Renal cortex interstitium (tissue), 11 donors: Measurements from ENCODE around the gene NUSAP1. TPM values are rescaled to one million over a fixed set of nuclear protein-coding genes. Genes with fewer than 3 reads are reported as not detected.
"Not testable (repeated sequence)": the region's sequence is repeated elsewhere in the genome, so short reads cannot be mapped to it uniquely, and the experiment has no call there.

Source experiments
- DNase-seq, 11 donors: peaks; one replicate each; pipeline ENCODE4 v3.0.0-alpha.2; 2013; ENCODE audit warnings: low read depth in 9 of 11, low spot score in 4 of 11; ENCODE audit errors: extremely low read depth in 1 of 11
- polyA plus RNA-seq, 3 donors: library from polyadenylated mRNA; unstranded; fragments of 120-200 nt; gene quantifications; one replicate each; pipeline ENCODE4 v1.2.1, GENCODE V29; 2013; ENCODE audit not compliant: insufficient read length in 3 of 3

The NUSAP1 gene
- polyA plus RNA-seq, 3 donors, result 87.8 to 119 (median 117) TPM

GRCh38 chr15:41307679-41308078 is 25.0 kb upstream of the NUSAP1 start:
- no peak for DNase-seq

- no peak for DNase-seq
These were observed 23.3 kb upstream of the NUSAP1 start for GRCh38 chr15:41309226-41309905.

GRCh38 chr15:41320805-41321330 is 11.8 kb upstream of the NUSAP1 start:
- DNase-seq, result not testable (repeated sequence)

GRCh38 chr15:41323611-41324010 is 9.1 kb upstream of the NUSAP1 start:
- DNase-seq, result no peak

GRCh38 chr15:41331281-41331680 is 1.4 kb upstream of the NUSAP1 start:
- DNase-seq, result no peak

- peak in 2 of 11 donors; percentile 53 to 75 for DNase-seq
These were observed 868 bp upstream of the NUSAP1 start for GRCh38 chr15:41331833-41332193.

GRCh38 chr15:41333026-41333562 is 413 bp downstream of the NUSAP1 start:
- DNase-seq, result peak in 3 of 11 donors; percentile 9 to 19 (median 18)

GRCh38 chr15:41334293-41335120 is 1.8 kb downstream of the NUSAP1 start:
- DNase-seq, result no peak

GRCh38 chr15:41336549-41336948 is 3.9 kb downstream of the NUSAP1 start:
- DNase-seq, result no peak

GRCh38 chr15:41337047-41337446 is 4.4 kb downstream of the NUSAP1 start:
- no peak for DNase-seq

- no peak for DNase-seq
These were observed 5.2 kb downstream of the NUSAP1 start for GRCh38 chr15:41337631-41338522.

GRCh38 chr15:41340189-41340695 is 7.6 kb downstream of the NUSAP1 start:
- DNase-seq, result no peak

- DNase-seq, result no peak
These were observed 8.8 kb downstream of the NUSAP1 start for GRCh38 chr15:41341519-41341918.

- no peak for DNase-seq
These were observed 14.6 kb downstream of the NUSAP1 start for GRCh38 chr15:41347236-41347635.

- no peak for DNase-seq
These were observed 17.5 kb downstream of the NUSAP1 start for GRCh38 chr15:41350057-41350717.

- no peak for DNase-seq
These were observed 21.7 kb downstream of the NUSAP1 start for GRCh38 chr15:41354371-41354770.

GRCh38 chr15:41367418-41367817 is 34.7 kb downstream of the NUSAP1 start:
- DNase-seq, result no peak

GRCh38 chr15:41377978-41378377 is 45.3 kb downstream of the NUSAP1 start:
- no peak for DNase-seq
